22Rv1 (cell line): Measurements from ENCODE around the gene RTN4RL1.

ENCODE experiments used
- CTCF ChIP-seq: fragments of 450-650 bp; IDR thresholded peaks from 2 replicates; pipeline ENCODE4 v1.5.1; 2017; ENCODE audit warnings: mild to moderate bottlenecking
- ZFX ChIP-seq: fragments of 450-650 bp; IDR thresholded peaks from 2 replicates; pipeline ENCODE4 v1.6.1; 2017; ENCODE audit warnings: antibody characterized with exemption, borderline replicate concordance

DNA sequence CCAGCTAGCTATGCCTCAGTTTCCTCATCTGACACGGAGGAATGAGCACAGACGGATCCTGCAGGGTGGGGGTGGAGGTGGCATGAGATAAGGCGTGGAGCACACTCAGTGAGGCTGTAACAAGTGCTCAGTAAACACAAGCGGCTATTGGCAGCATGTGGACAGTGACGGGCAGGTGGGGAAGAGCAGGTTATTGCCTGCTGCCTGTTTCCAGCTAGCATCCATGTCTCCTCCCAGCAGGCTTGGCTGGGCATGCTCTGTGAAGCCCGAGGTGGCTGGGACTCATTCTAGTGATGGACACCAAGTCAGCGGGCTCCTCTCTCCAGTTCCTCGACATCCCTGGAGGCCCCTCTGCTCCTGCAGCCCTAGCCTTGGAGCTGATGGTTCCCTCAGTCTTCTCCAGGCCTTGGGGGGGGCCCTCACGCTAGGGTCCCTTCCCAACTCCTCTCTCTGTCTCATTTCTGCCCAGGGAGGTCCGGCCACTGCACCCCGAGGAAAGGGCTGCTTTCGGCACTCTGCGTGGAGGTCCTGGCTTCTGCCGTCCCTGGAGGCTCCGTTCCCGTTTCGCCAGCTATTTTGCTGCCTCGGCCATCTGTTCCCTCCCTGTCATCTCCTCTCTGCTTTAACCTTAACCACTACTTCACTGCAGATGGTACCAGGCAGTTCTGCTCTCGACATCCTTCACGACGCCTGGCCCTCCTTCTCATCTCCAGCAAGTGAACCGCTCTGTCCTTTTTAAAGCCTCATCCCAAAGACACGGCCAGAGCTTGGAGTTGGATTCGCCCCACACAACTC is 6.2 kb downstream of the RTN4RL1 start:
- TF ChIP-seq ZFX (no peak), CTCF (no peak)
